Vagina (tissue), 2 donors: ENCODE measurements around the gene NUDT16L1. TPM values are rescaled to one million over a fixed set of nuclear protein-coding genes. Genes with fewer than 3 reads are reported as not detected.

ENCODE experiments used
- DNase-seq, 2 donors: peaks; one replicate each; pipeline ENCODE4 v3.0.0-alpha.2; 2017; ENCODE audit errors: extremely low spot score in 2 of 2
- H3K27ac ChIP-seq: fragments of 200-600 bp; sonication (generic); one replicate; pipeline ENCODE4 v1.5.1; 2019
- H3K27me3 ChIP-seq: fragments of 200-600 bp; sonication (generic); one replicate; pipeline ENCODE4 v1.5.1; 2019
- H3K36me3 ChIP-seq, 2 donors: fragments of 200-600 bp; sonication (generic); one replicate each; pipeline ENCODE4 v1.5.1; 2017 to 2019
- H3K4me1 ChIP-seq: fragments of 200-600 bp; sonication (generic); one replicate; pipeline ENCODE4 v1.5.1; 2019
- H3K4me3 ChIP-seq, 2 donors: fragments of 200-600 bp; sonication (generic); 1 replicate in 1 of 2; 2 replicates in 1 of 2; pipeline ENCODE4 v1.5.1; 2016 to 2019
- H3K9me3 ChIP-seq: fragments of 200-600 bp; sonication (generic); one replicate; pipeline ENCODE4 v1.5.1; 2019
- POLR2A ChIP-seq, 2 donors: fragments of 450-650 bp; IDR thresholded peaks; one replicate each; pipeline ENCODE4 v1.6.1; 2017; ENCODE audit warnings: antibody characterized with exemption in 2 of 2, mild to moderate bottlenecking in 2 of 2, moderate library complexity in 2 of 2
- POLR2AphosphoS5 ChIP-seq, 2 donors: sonication (generic); formaldehyde crosslinking; IDR thresholded peaks; one replicate each; pipeline ENCODE4 v1.9.0; 2017; ENCODE audit warnings: antibody characterized with exemption in 2 of 2, mild to moderate bottlenecking in 2 of 2, low read depth in 1 of 2; ENCODE audit not compliant: insufficient read depth in 1 of 2
- intact Hi-C: fragments of 100-400 bp; cut with DNase I; formaldehyde crosslinking; loops from one replicate; pipeline ENCODE4 v1.15.1; 2023
- total RNA-seq: library from RNA; depleted of rRNA; stranded (reverse); fragments of >200 nt; gene quantifications from one replicate; pipeline ENCODE4 v1.2.3, GENCODE V29; 2016
- TF ChIP-seq, protein P1 (sequence below), 3 experiments: fragments of 450-650 bp in 2 of 3; fragments of 200-600 bp in 1 of 3; sonication (generic) in 1 of 3; IDR thresholded peaks; one replicate each; pipeline ENCODE4 v1.5.1; 2017 to 2019; ENCODE audit warnings: antibody characterized with exemption in 3 of 3, mild to moderate bottlenecking in 2 of 3, moderate library complexity in 2 of 3

NUDT16L1 gene
- total RNA-seq, 1 donor from 2014 or later: 28.5 TPM

DNA sequence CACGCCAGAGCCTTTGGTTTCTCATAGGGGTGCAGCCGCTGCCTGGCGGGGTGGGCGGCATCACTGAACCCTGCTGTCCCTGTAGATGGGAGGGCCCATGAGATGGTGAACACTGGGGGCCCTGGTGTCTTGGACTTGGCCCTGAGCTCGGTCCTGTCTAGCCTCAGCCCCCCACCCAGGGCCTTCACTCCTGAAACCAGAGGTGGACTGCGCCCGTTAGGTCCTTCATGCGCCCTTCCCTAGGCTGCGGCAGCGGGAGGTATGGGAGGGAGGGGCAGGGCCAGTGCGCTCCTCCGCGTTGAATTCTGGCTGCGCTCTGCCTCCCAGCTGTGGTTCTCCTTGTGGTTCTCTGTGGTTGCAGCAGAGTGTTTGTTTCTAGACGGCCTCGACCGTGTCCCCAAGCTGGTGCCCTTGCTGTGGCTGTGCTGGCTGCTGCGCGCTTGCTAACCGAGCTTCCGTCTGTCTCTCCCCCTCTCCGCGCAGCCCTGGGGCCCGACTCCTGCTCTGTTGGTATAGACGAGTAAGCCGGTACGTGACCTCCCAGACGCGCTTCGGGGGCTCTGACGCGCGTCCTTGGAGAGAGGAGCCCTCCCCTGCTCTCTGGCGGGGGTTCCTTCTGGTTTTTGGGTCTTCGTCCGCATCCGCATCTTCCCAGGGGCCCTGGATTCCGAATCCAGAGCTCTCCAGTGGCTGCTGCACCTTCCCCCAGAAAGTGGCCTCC lies 7.4 kb upstream of the NUDT16L1 start:
- intact Hi-C loops: no loop called here
- DNase-seq: no peak
- Histone ChIP-seq H3K4me3 (no peak overlapping the region), H3K27ac (no peak overlapping the region), H3K36me3 (peaks cover 0 to 59% of the 10 kb centered on the region in 2 donors), H3K27me3 (no peaks in the 10 kb centered on the region), H3K9me3 (no peaks in the 10 kb centered on the region), H3K4me1 (peaks cover 6% of the 10 kb centered on the region)
- TF ChIP-seq, protein P1, sequence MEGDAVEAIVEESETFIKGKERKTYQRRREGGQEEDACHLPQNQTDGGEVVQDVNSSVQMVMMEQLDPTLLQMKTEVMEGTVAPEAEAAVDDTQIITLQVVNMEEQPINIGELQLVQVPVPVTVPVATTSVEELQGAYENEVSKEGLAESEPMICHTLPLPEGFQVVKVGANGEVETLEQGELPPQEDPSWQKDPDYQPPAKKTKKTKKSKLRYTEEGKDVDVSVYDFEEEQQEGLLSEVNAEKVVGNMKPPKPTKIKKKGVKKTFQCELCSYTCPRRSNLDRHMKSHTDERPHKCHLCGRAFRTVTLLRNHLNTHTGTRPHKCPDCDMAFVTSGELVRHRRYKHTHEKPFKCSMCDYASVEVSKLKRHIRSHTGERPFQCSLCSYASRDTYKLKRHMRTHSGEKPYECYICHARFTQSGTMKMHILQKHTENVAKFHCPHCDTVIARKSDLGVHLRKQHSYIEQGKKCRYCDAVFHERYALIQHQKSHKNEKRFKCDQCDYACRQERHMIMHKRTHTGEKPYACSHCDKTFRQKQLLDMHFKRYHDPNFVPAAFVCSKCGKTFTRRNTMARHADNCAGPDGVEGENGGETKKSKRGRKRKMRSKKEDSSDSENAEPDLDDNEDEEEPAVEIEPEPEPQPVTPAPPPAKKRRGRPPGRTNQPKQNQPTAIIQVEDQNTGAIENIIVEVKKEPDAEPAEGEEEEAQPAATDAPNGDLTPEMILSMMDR (IDR thresholded peaks at IDR 0.05): no peak
- no peak for TF ChIP-seq POLR2A (IDR thresholded peaks at IDR 0.05)
- no peak for TF ChIP-seq POLR2AphosphoS5 (IDR thresholded peaks at IDR 0.05; ENCODE audit: insufficient read depth in 1 of 2, low read depth in 1 of 2)

DNA sequence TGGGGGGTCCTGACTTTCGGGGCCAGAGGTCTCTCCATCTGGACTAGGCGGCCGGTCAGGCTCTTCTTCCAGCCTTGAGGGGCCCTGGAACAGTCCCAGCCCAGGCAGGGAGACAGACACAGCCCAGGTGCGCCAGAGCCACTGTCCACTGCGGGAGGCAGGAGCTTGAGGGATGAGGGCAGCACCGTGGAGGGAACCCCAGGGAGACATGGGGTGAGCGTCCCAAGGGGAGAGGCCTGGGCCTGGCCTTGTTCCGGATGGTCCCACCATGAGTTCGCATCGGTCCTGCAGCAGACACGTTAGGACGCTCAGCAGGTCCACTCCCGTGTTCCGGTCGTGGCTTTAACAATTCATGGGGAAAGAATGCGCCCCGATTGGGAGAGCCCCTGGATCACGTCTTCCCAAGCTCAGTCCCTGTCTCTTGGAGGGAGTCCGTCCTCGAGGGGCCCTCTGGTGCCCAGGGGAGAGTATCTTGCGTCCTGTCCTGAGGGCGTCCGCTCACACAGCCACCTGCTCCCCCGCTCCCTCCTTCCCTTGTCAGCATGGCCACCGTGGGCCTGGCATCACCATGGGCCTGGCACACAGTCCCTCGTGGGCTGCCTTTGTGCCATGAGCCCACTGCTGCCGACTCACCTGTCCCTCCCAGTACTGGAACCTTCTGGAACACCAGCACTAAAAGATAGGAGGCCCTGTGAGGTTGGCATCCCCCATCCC lies 6.7 kb upstream of the NUDT16L1 start:
- intact Hi-C loops: no loop called here
- H3K4me3 ChIP-seq: no peak overlapping the region
- H3K36me3 ChIP-seq: peaks cover 0 to 59% of the 10 kb centered on the region in 2 donors
- TF ChIP-seq POLR2AphosphoS5 (IDR thresholded peaks at IDR 0.05; ENCODE audit: insufficient read depth in 1 of 2, low read depth in 1 of 2): no peak
- TF ChIP-seq, protein P1 (IDR thresholded peaks at IDR 0.05): no peak
- TF ChIP-seq POLR2A (IDR thresholded peaks at IDR 0.05): no peak
- no peak overlapping the region for H3K27ac ChIP-seq
- H3K9me3 ChIP-seq: no peaks in the 10 kb centered on the region
- H3K27me3 ChIP-seq: no peaks in the 10 kb centered on the region
- no peak for DNase-seq
- H3K4me1 ChIP-seq: no peaks in the 10 kb centered on the region

DNA sequence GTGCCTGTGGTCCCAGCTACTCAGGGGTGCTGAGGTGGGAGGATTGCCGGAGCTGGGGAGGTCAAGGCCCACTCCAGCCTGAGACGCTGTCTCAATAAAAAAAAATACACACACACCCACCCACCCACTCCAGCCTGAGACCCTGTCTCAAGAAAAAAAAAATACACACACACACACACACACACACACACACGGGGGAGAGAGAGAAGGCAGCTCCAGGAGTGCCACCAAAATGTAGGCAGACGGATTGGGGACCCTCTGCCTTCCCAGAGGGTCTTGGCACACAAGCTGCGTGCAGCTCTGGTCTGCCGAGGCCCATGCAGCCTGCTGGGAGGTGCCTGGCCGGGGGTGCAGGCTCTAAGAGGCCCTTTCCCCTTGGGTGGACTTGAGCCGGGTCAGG lies 5.9 kb upstream of the NUDT16L1 start:
- Histone ChIP-seq H3K27me3 (no peaks in the 10 kb centered on the region), H3K27ac (no peak overlapping the region), H3K4me1 (peaks cover 2% of the 10 kb centered on the region), H3K36me3 (peaks cover 0 to 53% of the 10 kb centered on the region in 2 donors), H3K9me3 (no peaks in the 10 kb centered on the region), H3K4me3 (no peak overlapping the region)
- intact Hi-C loops: no loop called here
- TF ChIP-seq POLR2AphosphoS5 (IDR thresholded peaks at IDR 0.05; ENCODE audit: insufficient read depth in 1 of 2, low read depth in 1 of 2) (no peak), POLR2A (IDR thresholded peaks at IDR 0.05) (no peak)
- TF ChIP-seq, protein P1 (IDR thresholded peaks at IDR 0.05): no peak
- no peak for DNase-seq

DNA sequence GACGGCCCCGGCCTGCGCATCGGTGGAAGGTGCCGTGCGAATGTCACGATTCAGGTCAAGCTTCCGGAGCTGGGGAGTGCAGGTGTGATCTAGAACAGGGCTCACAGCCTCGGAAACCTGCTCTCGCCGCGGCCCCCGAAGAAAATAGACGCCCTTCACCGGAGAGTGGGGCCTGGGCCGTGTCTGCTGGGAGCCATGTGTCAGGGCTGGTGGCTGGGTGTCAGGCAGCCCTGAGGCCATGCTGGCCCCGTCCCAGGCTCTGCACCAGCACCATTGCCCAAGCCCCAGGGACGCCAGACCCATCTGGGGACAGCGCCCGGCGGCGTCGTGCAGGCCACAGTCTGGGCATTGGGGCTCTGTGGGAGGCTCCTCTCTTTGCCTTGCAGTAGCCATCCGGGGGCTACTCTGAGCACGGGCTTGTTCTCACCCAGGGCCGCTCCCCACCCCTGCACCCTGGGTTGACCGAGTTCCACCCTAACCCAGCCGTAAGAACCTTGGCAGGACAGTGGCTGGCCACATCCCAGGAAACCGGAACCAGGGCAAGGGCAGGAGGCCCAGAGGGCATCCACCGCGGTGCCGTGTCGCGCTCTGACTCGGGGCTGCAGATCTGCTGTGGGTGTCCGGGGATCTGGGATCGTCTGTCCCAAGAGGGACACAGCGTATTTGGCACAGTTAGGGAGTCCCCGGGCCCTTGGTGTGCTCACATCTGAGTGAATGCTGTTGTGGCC lies 5.3 kb upstream of the NUDT16L1 start:
- Histone ChIP-seq H3K36me3 (peaks cover 0 to 48% of the 10 kb centered on the region in 2 donors), H3K27ac (no peak overlapping the region), H3K9me3 (no peaks in the 10 kb centered on the region), H3K4me1 (peaks cover 9% of the 10 kb centered on the region), H3K4me3 (no peak overlapping the region), H3K27me3 (no peaks in the 10 kb centered on the region)
- intact Hi-C loops: no loop called here
- DNase-seq: no peak
- TF ChIP-seq POLR2AphosphoS5 (IDR thresholded peaks at IDR 0.05; ENCODE audit: insufficient read depth in 1 of 2, low read depth in 1 of 2) (no peak), POLR2A (IDR thresholded peaks at IDR 0.05) (no peak)
- TF ChIP-seq, protein P1 (IDR thresholded peaks at IDR 0.05): no peak
